WI38 (cell line): Measurements from ENCODE around the gene ZBTB46.

Experiments used
- H3K4me3 ChIP-seq: 2 replicates; pipeline ENCODE4 v1.5.1; 2011; ENCODE audit warnings: low read depth, mild to moderate bottlenecking, control low read depth, low read length
- TF ChIP-seq, protein P1 (sequence below): IDR thresholded peaks from 2 replicates; pipeline ENCODE4 v1.5.1; 2012; ENCODE audit warnings: low read depth, mild to moderate bottlenecking, control low read depth, low read length

Gene ZBTB46

GRCh38 chr20:63697868-63698545 lies 133.1 kb downstream of the ZBTB46 start:
- TF ChIP-seq, protein P1, sequence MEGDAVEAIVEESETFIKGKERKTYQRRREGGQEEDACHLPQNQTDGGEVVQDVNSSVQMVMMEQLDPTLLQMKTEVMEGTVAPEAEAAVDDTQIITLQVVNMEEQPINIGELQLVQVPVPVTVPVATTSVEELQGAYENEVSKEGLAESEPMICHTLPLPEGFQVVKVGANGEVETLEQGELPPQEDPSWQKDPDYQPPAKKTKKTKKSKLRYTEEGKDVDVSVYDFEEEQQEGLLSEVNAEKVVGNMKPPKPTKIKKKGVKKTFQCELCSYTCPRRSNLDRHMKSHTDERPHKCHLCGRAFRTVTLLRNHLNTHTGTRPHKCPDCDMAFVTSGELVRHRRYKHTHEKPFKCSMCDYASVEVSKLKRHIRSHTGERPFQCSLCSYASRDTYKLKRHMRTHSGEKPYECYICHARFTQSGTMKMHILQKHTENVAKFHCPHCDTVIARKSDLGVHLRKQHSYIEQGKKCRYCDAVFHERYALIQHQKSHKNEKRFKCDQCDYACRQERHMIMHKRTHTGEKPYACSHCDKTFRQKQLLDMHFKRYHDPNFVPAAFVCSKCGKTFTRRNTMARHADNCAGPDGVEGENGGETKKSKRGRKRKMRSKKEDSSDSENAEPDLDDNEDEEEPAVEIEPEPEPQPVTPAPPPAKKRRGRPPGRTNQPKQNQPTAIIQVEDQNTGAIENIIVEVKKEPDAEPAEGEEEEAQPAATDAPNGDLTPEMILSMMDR, result no peak
- no peak overlapping the region for H3K4me3 ChIP-seq

- H3K4me3 ChIP-seq, result no peak overlapping the region
- TF ChIP-seq, protein P1, result no peak
Measured at GRCh38 chr20:63697357-63697867, 133.7 kb downstream of the ZBTB46 start.

GRCh38 chr20:63696628-63697356 lies 134.3 kb downstream of the ZBTB46 start, which contains the start of gene TNFRSF6B:
TNFRSF6B (plus strand) TSS chr20:63696652; CDS start chr20:63696768, 116 bp downstream.
- TF ChIP-seq, protein P1, result no peak
- no peak within 1 kb of the TSS for H3K4me3 ChIP-seq

DNA sequence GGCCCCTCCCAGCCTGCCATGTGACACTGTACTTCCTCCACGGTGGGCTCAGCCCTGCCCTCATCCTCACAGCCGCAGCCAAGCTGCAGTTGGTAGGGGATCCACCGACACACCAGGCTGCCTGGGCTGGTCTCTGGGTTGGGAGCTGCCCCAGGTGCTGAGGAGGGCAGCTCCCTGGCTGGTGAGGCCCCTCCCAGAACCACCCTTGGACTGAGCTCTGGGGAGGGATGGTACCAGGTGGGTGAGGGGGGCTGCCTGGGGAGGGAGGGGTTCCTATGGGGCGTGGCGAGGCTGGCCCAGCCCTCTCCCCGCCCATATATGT lies 134.8 kb downstream of the ZBTB46 start:
- TF ChIP-seq, protein P1, result no peak
- H3K4me3 ChIP-seq, result no peak overlapping the region

GRCh38 chr20:63695424-63696305 lies 135.4 kb downstream of the ZBTB46 start:
- no peak overlapping the region for H3K4me3 ChIP-seq
- TF ChIP-seq, protein P1, result no peak

DNA sequence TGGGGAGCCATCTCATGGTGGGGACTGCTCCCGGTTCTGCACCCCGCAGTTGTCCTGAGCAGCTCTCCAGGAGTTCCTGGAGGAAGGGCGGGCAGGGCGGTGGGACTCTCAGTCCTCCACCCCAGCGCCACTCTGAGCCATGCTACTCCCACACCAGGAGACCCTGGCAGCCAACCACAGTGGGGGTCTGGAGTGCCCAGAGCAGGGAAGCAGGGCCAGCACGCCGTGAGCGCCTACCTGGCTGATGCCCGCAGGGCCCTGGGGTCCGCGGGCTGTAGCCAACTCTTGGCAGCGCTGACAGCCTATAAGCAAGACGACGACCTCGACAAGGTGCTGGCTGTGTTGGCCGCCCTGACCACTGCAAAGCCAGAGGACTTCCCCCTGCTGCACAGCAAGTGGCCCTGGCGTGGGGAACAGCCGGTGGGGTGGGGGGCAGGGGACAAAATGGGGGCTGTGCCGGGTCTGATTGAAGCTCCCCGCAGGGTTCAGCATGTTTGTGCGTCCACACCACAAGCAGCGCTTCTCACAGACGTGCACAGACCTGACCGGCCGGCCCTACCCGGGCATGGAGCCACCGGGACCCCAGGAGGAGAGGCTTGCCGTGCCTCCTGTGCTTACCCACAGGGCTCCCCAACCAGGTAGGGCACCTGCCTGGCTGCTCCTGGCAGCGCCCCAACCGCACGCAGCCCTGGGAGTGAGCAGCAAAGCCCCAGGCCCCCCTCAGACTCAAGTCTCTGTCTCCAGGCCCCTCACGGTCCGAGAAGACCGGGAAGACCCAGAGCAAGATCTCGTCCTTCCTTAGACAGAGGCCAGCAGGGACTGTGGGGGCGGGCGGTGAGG lies 136.3 kb downstream of the ZBTB46 start:
- TF ChIP-seq, protein P1, result no peak
- no peak overlapping the region for H3K4me3 ChIP-seq
